MM.1S (cell line): Measurements from ENCODE around the gene RBL1.
"Not testable (repeated sequence)": the region's sequence is repeated elsewhere in the genome, so short reads cannot be mapped to it uniquely, and the experiment has no call there.

ENCODE experiments used
- DNase-seq: peaks from one replicate; pipeline ENCODE4 v3.0.0-alpha.2; 2015
- H2AFZ ChIP-seq: fragments of 300-600 bp; sonication (generic); 2 replicates; pipeline ENCODE4 v1.6.0; 2016; ENCODE audit warnings: antibody characterized with exemption, low read length
- H3F3A ChIP-seq: fragments of 300-600 bp; sonication (generic); 2 replicates; pipeline ENCODE4 v1.6.1; 2016; ENCODE audit warnings: mild to moderate bottlenecking, antibody characterized with exemption, low read length, moderate library complexity, mixed read lengths; ENCODE audit not compliant: insufficient read depth
- H3K27ac ChIP-seq: fragments of 300-600 bp; sonication (generic); 2 replicates; pipeline ENCODE4 v1.5.1; 2016; ENCODE audit warnings: mild to moderate bottlenecking, low read length
- H3K27me3 ChIP-seq: fragments of 300-600 bp; sonication (generic); replicated peaks from 2 replicates; pipeline ENCODE4 v1.6.0; 2016; ENCODE audit warnings: low read length; ENCODE audit not compliant: insufficient read depth
- H3K36me3 ChIP-seq: fragments of 300-600 bp; sonication (generic); replicated peaks from 2 replicates; pipeline ENCODE4 v1.6.1; 2016; ENCODE audit warnings: mild to moderate bottlenecking, low read length, mixed read lengths; ENCODE audit not compliant: insufficient read depth
- H3K4me1 ChIP-seq: fragments of 300-600 bp; sonication (generic); 2 replicates; pipeline ENCODE4 v1.6.1; 2016; ENCODE audit warnings: low read length, mixed read lengths
- H3K4me2 ChIP-seq: fragments of 300-600 bp; sonication (generic); 2 replicates; pipeline ENCODE4 v1.6.0; 2016; ENCODE audit warnings: low read depth, low read length
- H3K4me3 ChIP-seq: fragments of 300-600 bp; sonication (generic); 2 replicates; pipeline ENCODE4 v1.5.1; 2016; ENCODE audit warnings: low read length, mixed read lengths
- H3K79me2 ChIP-seq: fragments of 300-600 bp; sonication (generic); 2 replicates; pipeline ENCODE4 v1.6.1; 2016; ENCODE audit warnings: mixed run types, low read length, mixed read lengths
- H3K9ac ChIP-seq: fragments of 300-600 bp; sonication (generic); 2 replicates; pipeline ENCODE4 v1.6.1; 2016; ENCODE audit warnings: low read length, mixed read lengths
- H3K9me2 ChIP-seq: fragments of 300-600 bp; sonication (generic); replicated peaks from 2 replicates; pipeline ENCODE4 v1.6.1; 2016; ENCODE audit warnings: mild to moderate bottlenecking, low read length, mixed read lengths; ENCODE audit not compliant: insufficient read depth
- H3K9me3 ChIP-seq: fragments of 300-600 bp; sonication (generic); replicated peaks from 2 replicates; pipeline ENCODE4 v1.6.1; 2016; ENCODE audit warnings: mild to moderate bottlenecking, low read length, mixed read lengths; ENCODE audit not compliant: insufficient read depth
- H4K20me1 ChIP-seq: fragments of 300-600 bp; sonication (generic); 2 replicates; pipeline ENCODE4 v1.6.1; 2016; ENCODE audit warnings: mild to moderate bottlenecking, low read length, moderate library complexity, mixed read lengths; ENCODE audit not compliant: insufficient read depth
- EZH2 ChIP-seq: fragments of 300-600 bp; sonication (generic); optimal IDR thresholded peaks from 2 replicates; pipeline ENCODE3; 2017; ENCODE audit warnings: low read depth, mild to moderate bottlenecking, antibody characterized with exemption, low read length, mixed read lengths
- EZH2phosphoT487 ChIP-seq: fragments of 300-600 bp; sonication (generic); IDR thresholded peaks from 2 replicates; pipeline ENCODE4 v1.6.1; 2018; ENCODE audit warnings: antibody characterized with exemption, low read length
- TF ChIP-seq, protein P1 (sequence below): fragments of 300-600 bp; sonication (generic); IDR thresholded peaks from 2 replicates; pipeline ENCODE4 v1.5.1; 2016; ENCODE audit warnings: antibody characterized with exemption, low read length, mixed read lengths

The RBL1 gene

DNA sequence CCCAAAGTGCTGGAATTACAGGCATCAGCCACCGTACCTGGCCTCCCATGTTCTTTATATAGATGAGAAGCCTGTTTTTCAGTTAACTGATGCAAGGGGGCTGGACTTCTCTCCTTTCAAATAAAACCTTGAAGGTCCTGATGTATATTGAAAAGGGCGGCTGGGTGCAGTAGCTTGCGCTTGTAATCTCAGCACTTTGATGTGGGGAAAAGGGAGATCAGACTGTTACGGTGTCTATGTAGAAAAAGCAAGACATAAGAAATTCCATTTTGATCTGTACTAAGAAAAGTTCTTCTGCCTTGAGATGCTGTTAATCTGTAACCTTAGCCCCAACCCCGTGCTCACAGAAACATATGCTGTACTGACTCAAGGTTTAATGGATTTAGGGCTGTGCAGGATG lies 128.2 kb downstream of the RBL1 start:
- Histone ChIP-seq H3K36me3 (no peaks in the 10 kb centered on the region), H3K9me2 (no peaks in the 10 kb centered on the region), H3K4me3 (no peak overlapping the region), H3K9me3 (no peaks in the 10 kb centered on the region), H2AFZ (no peak overlapping the region), H3K79me2 (no peaks in the 10 kb centered on the region), H3K4me1 (no peaks in the 10 kb centered on the region), H3K4me2 (no peak overlapping the region), H3K27ac (no peak overlapping the region), H4K20me1 (no peaks in the 10 kb centered on the region), H3K27me3 (no peaks in the 10 kb centered on the region), H3F3A (no peaks in the 10 kb centered on the region), H3K9ac (no peak overlapping the region)
- no peak for TF ChIP-seq EZH2phosphoT487
- TF ChIP-seq, protein P1, sequence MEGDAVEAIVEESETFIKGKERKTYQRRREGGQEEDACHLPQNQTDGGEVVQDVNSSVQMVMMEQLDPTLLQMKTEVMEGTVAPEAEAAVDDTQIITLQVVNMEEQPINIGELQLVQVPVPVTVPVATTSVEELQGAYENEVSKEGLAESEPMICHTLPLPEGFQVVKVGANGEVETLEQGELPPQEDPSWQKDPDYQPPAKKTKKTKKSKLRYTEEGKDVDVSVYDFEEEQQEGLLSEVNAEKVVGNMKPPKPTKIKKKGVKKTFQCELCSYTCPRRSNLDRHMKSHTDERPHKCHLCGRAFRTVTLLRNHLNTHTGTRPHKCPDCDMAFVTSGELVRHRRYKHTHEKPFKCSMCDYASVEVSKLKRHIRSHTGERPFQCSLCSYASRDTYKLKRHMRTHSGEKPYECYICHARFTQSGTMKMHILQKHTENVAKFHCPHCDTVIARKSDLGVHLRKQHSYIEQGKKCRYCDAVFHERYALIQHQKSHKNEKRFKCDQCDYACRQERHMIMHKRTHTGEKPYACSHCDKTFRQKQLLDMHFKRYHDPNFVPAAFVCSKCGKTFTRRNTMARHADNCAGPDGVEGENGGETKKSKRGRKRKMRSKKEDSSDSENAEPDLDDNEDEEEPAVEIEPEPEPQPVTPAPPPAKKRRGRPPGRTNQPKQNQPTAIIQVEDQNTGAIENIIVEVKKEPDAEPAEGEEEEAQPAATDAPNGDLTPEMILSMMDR, result no peak
- no peak for TF ChIP-seq EZH2
- no peak for DNase-seq

DNA sequence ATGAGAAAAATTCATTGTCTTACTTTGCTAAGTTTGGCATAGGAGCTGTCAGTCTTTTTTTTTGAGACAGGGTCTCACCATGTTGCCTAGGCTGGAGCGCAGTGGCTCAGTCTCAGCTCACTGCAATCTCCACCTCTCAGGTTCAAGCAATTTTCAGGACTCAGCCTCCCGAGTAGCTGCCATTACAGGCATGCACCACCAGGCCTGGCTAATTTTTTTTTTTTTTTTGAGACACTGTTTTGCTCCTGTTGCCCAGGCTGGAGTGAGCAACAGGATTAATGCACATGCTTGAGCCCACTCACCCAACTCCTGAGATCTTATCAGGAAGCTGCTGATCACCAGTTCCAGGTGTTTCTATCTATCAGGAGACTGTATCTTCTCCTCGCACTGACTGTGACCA lies 128.8 kb downstream of the RBL1 start:
- H3K27me3 ChIP-seq, DNase-seq, H3K27ac ChIP-seq, H3K4me2 ChIP-seq, H3K9ac ChIP-seq, H3K36me3 ChIP-seq, H3F3A ChIP-seq, H3K4me3 ChIP-seq, H3K79me2 ChIP-seq, H3K4me1 ChIP-seq, H3K9me2 ChIP-seq, H4K20me1 ChIP-seq, H3K9me3 ChIP-seq, H2AFZ ChIP-seq: not testable (repeated sequence)

DNA sequence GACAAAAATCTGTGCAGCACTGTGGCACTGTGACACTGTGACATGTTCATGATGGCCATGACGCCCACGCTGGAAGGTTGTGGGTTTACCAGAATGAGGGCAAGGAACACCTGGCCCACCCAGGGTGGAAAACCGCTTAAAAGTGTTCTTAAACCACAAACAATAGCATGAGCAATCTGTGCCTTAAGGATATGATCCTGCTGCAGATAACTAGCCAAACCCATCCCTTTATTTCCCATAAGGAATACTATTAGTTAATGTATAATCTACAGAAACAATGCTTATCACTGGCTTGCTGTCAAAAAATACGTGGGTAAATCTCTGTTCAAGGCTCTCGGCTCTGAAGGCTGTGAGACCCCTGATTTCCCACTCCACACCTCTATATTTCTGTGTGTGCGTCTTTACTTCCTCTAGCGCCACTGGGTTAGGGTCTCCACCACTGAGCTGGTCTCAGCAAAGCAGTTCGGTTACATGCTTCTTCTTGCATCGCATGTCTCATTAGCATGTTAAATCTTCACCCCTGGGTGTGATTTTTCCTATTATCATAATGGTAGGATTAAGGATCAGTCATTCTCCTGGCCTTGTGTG lies 133.3 kb downstream of the RBL1 start:
- H3K79me2 ChIP-seq, DNase-seq, H3K4me1 ChIP-seq, H4K20me1 ChIP-seq, H3K27me3 ChIP-seq, H3K36me3 ChIP-seq, H3F3A ChIP-seq, H3K9me3 ChIP-seq, H3K9me2 ChIP-seq, H3K4me2 ChIP-seq, H3K9ac ChIP-seq, H3K4me3 ChIP-seq, H2AFZ ChIP-seq, H3K27ac ChIP-seq: not testable (repeated sequence)

DNA sequence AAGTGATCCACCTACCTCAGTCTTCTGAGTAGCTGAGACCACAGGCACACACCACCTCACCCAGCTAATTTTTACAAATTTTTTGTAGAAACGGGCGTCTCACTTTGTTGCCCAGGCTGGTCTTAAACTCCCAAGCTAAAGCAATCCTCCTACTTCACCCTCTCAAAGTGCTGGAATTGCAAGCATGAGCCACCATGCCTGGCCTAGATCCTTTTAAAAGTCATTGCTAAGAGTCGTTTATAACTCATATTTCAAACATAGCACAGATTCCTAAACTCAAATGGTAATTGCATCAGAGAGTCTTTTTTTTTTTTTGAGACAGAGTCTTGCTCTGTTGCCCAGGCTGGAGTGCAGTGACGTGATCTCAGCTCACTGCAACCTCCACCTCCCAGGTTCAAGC lies 136.6 kb downstream of the RBL1 start:
- H3K9me3 ChIP-seq, result no peaks in the 10 kb centered on the region
- no peak overlapping the region for H3K4me2 ChIP-seq
- peaks cover 12% of the 10 kb centered on the region for H3K4me1 ChIP-seq
- no peaks in the 10 kb centered on the region for H4K20me1 ChIP-seq
- H2AFZ ChIP-seq, result no peak overlapping the region
- H3K4me3 ChIP-seq, result no peak overlapping the region
- H3F3A ChIP-seq, result no peaks in the 10 kb centered on the region; the same call in 1 of the 2 replicates
- H3K27ac ChIP-seq, result no peak overlapping the region
- no peak overlapping the region for H3K9ac ChIP-seq
- DNase-seq, result no peak
- no peaks in the 10 kb centered on the region for H3K36me3 ChIP-seq
- TF ChIP-seq, protein P1, result no peak
- TF ChIP-seq EZH2phosphoT487, result no peak
- no peak for TF ChIP-seq EZH2
- H3K27me3 ChIP-seq, result no peaks in the 10 kb centered on the region
- H3K79me2 ChIP-seq, result no peaks in the 10 kb centered on the region
- no peaks in the 10 kb centered on the region for H3K9me2 ChIP-seq
